NCI-H2171 (cell line): ENCODE results near the gene ALDH18A1.

Experiments used
- DNase-seq: peaks from one replicate; lab custom pipeline; 2025; lab: John Stamatoyannopoulos, UW

Gene ALDH18A1

GRCh38 chr10:95579292-95579691 lies 77.2 kb downstream of the ALDH18A1 start:
- no peak for DNase-seq

GRCh38 chr10:95578619-95579018 lies 77.9 kb downstream of the ALDH18A1 start:
- no peak for DNase-seq

- no peak for DNase-seq
These were observed 81.7 kb downstream of the ALDH18A1 start for GRCh38 chr10:95574649-95575365.

- no peak for DNase-seq
These were observed 82.4 kb downstream of the ALDH18A1 start for GRCh38 chr10:95573964-95574604.

GRCh38 chr10:95573527-95573926 lies 83.0 kb downstream of the ALDH18A1 start:
- no peak for DNase-seq

- no peak for DNase-seq
These were observed 84.2 kb downstream of the ALDH18A1 start for GRCh38 chr10:95572131-95572820.

- DNase-seq, result no peak
These were observed 85.1 kb downstream of the ALDH18A1 start for GRCh38 chr10:95571390-95571789.

GRCh38 chr10:95569368-95569767 lies 87.1 kb downstream of the ALDH18A1 start:
- DNase-seq, result no peak

GRCh38 chr10:95567903-95568630 lies 88.4 kb downstream of the ALDH18A1 start:
- DNase-seq, result no peak

GRCh38 chr10:95566136-95566535 lies 90.4 kb downstream of the ALDH18A1 start:
- DNase-seq, result no peak

GRCh38 chr10:95565336-95565735 lies 91.2 kb downstream of the ALDH18A1 start:
- DNase-seq, result no peak

- no peak for DNase-seq
These were observed 92.2 kb downstream of the ALDH18A1 start for GRCh38 chr10:95564291-95564690.

- DNase-seq, result no peak
These were observed 94.1 kb downstream of the ALDH18A1 start for GRCh38 chr10:95562341-95562965.

- DNase-seq, result no peak
These were observed 94.7 kb downstream of the ALDH18A1 start for GRCh38 chr10:95561864-95562177.

- peak; percentile 77 for DNase-seq
These were observed 95.2 kb downstream of the ALDH18A1 start, which contains the start of gene SORBS1 for GRCh38 chr10:95561177-95561863. Gene SORBS1 (minus strand): TSS chr10:95561371. CDS start chr10:95441135, 120,236 bp downstream.

- no peak for DNase-seq
These were observed 96.0 kb downstream of the ALDH18A1 start for GRCh38 chr10:95560278-95561176.

- DNase-seq, result no peak
These were observed 96.6 kb downstream of the ALDH18A1 start for GRCh38 chr10:95559896-95560277.

- no peak for DNase-seq
These were observed 97.0 kb downstream of the ALDH18A1 start for GRCh38 chr10:95559471-95559870.

GRCh38 chr10:95558593-95559320 lies 97.8 kb downstream of the ALDH18A1 start:
- DNase-seq, result no peak
